HG03378 (cell line): ENCODE data around the gene CATSPER2.
"Not testable (repeated sequence)": the region's sequence is repeated elsewhere in the genome, so short reads cannot be mapped to it uniquely, and the experiment has no call there.

Experiments used
- ATAC-seq: cut with Tn5 transposase; IDR thresholded peaks from one replicate; pipeline ENCODE4 v1.9.1; 2021; ENCODE audit warnings: mild to moderate bottlenecking, moderate library complexity; ENCODE audit not compliant: unreplicated experiment

Gene CATSPER2

DNA sequence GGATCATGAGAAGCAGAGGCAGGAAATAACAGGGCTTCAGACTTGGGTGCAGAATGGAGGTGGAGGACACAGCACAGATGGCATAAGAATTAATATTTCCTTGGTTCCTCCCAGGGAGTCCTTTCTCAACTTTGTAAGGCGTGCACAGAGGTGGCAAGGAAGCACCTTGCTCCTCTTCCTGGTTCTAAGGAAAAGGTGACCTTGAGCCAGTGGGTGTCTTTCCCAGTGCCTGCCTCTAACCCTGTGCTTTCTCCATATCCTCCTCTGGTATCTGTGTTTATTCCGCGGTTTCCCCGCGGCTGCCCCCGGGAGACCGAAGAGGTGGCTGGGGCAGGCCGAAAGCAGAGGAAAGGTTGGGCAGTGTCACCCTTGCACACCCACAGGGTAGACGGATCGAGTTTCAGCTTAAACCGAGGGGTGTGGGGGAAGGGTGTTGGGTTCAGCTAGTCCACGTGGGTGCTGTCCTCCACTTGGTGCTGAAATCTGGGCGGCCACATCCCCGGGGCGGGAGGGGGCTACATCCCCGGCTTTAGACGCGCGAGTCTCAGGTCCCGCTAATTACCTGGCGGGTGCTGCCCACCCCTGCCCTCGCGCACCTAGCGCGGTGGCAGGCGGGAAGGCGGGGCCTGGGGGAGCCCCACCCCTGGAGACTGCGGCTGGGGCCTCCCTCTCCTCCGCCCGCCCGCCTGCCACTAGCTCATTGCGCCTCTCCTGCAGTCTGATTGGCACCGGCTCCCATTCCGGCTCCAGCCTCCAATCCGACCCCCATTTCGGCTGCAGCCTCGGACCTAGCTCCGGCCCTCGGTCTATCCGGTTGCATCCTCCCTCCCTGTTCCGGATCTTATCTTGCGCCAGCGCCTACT, 55.1 kb downstream of the CATSPER2 start, which contains the start of gene CKMT1B:
Gene CKMT1B, plus strand, starts transcription at position 700 of the 863 bp plus-strand sequence. CDS start 192 bp downstream, outside the sequence.
- not testable (repeated sequence) for ATAC-seq

DNA sequence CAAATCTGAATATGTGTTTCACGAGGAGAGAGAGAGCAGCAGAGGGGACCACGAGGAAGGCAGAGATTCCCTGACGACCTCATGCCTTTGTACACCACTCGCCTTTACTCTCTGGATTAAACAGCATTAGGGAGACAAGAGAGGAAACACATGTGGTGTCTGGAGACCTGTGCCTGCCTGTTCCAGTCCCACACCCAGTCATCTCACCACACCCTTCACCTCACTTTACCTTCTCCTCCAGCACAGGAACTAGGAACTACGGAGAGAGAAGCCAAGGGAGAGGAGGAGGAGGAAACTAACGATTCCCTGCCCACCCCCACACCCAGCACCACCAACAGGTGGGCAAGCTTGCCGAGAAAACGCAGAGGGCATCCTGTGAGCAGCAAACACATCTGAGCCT, 55.8 kb downstream of the CATSPER2 start:
- ATAC-seq = not testable (repeated sequence)

DNA sequence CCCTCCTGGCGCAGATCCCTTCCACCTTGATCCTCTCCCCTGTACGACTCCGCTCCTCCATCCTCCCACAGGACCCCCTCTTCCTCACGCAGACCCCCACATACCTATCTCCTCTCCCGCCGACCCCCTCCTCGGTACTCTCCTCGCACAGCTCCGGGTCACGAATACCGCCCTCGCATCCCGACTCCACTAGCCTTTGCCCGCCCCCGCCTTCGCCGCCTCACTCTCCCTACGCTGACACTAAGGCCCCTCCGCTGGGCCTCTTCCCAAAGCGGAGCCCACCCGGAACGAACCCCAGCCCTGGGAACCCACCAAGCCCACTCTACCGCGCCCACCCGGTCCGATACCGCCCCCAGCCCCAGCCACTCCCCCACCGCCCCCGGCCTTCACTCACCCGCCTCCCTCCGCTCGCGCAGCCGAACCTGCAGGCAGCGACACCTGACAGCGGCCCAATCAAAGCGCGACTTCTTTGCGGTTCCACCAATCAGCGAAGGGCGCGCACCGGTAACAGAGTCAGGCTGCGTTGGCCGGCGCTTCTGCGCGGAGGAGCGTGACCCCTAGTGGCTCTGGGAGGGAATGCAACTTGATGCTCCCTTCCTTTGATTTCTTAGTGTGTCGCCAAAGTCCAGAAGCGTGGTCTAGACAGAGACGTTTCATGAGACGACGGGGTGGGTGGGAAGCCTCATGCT, 58.7 kb downstream of the CATSPER2 start, which contains the start of gene PPIP5K1:
Gene PPIP5K1, minus strand, starts transcription at position 431 of the 689 bp plus-strand sequence. CDS start 5,704 bp downstream, outside the sequence.
- peak; percentile 92 for ATAC-seq
